Measurements from ENCODE around the gene PRPS1. TPM values are rescaled to one million over a fixed set of nuclear protein-coding genes. Genes with fewer than 3 reads are reported as not detected.
"Not testable (repeated sequence)": the region's sequence is repeated elsewhere in the genome, so short reads cannot be mapped to it uniquely, and the experiment has no call there.

PRPS1 gene
- total RNA-seq, 1 donor from 2014 or later, result 59.6 TPM

DNA sequence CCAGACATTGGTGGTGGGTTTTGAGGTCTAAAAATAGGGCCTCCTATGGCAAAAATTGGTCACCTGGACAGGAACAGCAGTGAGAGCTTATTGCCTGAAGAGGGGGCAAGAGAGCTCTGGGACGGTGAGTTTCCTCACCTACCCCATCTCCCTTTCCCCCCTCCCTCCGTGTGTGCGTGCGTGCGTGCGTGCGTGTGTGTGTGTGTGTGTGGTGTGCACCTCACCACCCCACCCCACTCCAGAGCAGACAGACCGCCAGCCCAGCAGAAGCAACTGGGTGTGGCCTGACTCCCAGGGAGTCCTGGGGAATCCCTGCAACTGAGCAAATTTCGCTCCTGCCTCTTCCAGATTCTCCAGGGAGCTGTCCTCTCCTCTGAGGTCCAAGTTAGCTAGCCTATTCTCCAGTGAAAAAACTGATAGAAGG is 44.7 kb downstream of the PRPS1 start:
- intact Hi-C loops (cut with micrococcal nuclease), result loop anchor here (1.0 to 5.0 kb wide), 5 partner anchors 44 to 418 kb away; partner anchors contain the start of genes ATG4A, MID2, NCBP2L and PRPS1

DNA sequence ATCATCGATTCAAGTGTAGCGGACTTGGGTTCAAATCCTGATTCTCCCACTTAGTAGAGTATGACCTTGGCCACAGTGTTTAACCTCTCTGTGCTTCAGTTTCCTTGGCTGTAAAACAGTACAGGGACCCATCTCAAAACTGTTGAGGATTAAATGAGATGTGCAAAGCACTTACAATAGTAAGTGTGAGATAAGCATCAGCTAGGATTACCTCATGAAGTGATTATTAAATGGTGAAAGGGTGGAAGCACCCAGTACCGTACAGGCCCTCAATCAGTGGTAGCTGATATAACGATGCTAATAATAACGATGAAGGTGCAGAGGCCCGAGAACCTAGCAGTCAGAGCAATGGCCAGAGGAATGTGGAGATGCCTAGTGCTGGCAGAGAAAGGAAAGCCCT is 45.1 kb downstream of the PRPS1 start:
- intact Hi-C loops (cut with micrococcal nuclease), result loop anchor here (1.0 to 5.0 kb wide), 5 partner anchors 44 to 417 kb away; partner anchors contain the start of genes ATG4A, MID2, NCBP2L and PRPS1

DNA sequence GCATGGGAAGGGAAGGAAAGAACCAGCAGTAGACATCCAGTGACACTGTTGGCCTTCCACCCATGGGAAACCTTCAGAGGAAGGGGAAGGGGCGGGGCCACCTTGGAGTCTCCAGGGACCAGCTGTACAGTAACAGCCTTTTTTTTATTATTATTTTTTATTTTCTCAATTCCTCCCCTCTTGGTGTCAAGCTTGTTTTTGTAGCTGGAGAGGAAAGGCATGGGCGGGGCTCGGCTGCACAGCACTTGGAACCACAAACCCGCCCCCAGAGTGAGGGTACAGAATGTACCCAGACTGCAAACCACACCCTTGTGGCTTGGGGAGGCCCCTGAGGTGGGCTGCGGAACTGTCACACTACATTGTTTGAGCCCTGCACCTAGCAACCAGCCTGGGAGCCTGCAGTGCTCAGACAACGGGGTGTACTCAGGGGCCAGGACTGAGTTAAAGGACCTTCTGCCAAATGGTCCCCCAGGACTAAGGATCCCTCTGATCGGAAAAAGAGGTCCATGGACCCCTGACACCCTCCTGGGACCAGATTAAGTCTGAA is 45.7 kb downstream of the PRPS1 start:
- intact Hi-C loops (cut with micrococcal nuclease), result loop anchor here (1.0 to 5.0 kb wide), 9 partner anchors 19 to 556 kb away; partner anchors contain the start of genes ATG4A, MID2, NCBP2L and PRPS1

DNA sequence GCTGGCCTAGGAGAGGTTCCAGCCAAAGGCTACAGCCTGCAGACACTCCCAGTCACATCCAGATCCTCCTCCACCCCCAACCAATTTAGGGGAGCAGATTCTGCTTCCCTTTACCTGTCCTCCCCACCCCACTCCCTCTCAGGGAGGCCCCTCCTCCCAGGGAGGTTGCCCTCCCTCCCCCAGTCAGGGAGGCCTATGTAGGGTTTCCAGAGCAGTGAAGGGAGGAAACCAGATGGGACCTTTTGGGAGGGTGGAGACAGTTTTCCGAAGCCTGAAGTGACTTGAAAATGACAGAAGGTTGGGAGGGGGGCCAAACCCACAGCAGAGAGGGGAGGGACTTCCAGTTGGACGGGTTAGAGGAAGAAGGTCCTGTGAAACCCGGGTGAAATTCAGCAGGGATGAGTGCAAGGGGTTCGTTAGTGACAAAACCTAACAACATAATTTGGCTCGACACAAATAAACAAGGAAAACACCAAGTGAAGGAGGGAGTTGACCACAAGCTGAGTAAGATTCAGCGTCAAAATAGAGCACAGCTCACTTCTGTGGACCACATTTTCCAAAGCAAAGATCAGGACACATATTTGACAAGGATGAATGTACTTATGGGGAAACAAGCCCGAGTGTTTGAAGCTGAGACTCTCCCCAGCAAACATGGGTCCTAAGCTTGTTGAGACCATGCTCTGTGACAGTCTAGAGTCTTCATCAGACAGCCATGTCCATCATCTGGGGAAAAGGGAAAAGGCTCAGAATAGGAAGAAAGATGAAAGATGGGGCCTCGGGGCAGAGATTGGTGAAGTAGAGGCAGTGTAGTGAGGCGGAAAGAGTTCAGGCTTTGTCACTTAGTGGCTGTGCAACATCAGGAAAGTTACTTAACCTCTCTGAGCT is 46.4 kb downstream of the PRPS1 start:
- intact Hi-C loops (cut with micrococcal nuclease), result loop anchor here (1.0 to 5.0 kb wide), 5 partner anchors 19 to 556 kb away; partner anchors contain the start of genes MID2 and RBM41

DNA sequence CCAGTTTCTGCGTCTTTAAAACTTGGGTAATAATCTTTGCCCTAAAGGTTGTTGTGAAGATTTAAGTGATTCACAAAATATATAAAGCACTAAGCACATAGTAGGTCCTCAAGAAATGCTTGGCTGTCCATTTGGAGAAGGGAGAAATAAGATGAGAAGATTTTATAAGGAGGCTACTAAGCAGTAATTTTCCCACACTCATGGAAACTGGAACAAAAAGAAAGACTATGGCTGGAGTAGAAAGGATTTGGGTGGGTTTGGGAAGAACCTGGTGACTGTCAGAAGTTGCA is 47.0 kb downstream of the PRPS1 start:
- intact Hi-C loops (cut with micrococcal nuclease), result no loop called here

DNA sequence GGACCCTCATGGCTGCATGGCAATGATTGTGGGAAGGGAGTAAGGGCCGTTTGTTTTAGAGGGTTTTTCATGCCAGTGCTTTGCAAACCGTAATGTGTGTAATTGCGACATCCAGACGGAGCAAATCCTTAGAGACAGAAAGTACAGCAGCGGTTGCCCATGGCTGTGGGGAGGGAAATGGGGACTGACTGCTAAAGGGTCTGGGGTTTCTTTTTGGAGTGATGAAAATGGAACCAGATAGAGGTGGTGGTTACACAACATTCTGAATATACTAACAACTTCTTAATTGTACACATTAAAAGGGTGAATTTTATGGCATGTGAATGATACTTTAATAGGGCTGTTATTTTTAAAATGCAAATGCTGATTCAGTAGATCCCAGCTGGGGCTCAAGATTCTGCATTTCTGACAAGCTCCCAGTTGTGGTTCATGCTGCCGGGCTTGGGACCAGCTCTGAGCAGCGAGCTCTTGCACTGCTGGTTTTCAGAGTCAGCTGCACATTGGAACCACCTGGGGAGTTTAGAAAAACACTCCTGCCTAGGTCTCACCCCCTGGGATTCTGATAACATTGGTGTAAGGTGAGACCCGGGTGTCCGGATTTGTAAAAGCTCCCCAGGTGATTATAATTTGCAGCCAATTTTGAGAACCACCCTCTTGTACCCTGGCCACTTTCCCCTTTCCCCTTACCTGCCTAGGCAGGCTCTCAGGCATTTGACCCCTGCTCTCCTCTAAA is 47.7 kb downstream of the PRPS1 start:
- intact Hi-C loops (cut with micrococcal nuclease), result no loop called here

DNA sequence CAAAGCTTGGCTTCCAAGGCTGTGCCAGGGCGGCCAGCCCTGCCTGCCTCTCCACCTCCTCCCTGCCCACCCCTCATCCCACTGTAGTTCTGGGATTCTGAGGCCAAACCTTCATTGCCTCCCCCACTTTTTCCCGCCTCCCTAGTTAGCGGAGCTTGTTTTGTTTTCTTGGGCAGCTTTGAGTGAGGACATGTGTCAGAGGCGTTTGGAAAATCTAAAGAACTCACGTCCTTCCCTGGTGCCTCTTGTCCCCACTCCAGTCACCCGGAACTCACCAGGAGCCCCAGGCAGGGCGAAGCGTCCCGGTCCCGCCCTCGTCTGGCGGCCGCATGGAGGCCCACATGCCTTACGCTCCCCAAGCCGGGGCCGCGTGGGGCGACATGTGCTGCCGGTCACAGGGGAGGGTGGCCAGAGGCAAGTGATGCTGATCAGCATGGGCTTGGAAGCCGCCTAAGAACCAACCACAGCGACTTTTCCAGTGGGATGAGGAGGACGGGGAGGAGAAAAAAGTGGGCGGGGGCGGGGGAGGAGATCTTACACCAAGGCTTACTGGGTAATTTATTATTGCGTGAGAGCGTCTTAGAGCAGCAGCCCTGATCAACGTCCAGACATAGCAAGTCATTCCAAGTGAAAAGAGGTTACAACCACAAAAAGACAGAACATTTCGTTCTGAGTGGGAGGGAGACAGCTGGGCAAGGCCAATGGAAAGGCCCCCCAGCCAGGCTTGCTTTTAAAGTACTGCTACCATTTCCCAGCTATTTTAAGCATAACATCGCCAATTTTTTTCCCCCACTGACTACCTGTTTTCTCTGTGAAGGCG is 48.5 kb downstream of the PRPS1 start:
- intact Hi-C loops (cut with micrococcal nuclease), result loop anchor here (1.0 kb wide), 1 partner anchor 416 kb away; no protein-coding TSS in a partner anchor

DNA sequence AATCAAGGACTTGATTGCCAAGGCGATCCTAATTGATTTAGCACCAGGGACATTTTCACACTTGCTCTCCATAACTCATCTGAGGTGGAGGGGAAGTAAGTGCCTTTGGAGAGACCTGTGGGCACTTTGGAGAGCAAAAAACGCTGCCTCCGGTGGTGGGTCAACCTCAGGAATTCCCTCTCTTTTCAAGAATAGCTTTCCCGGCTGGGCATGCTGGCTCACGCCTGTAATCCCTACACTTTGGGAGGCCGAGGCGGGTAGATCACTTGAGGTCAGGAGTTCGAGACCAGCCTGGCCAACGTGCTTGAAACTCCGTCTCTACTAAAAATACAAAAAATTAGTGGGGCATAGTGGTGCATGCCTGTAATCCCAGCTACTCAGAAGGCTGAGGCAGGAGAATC is 49.2 kb downstream of the PRPS1 start:
- intact Hi-C loops (cut with micrococcal nuclease), result loop anchor here (1.0 kb wide), 1 partner anchor 415 kb away; no protein-coding TSS in a partner anchor

DNA sequence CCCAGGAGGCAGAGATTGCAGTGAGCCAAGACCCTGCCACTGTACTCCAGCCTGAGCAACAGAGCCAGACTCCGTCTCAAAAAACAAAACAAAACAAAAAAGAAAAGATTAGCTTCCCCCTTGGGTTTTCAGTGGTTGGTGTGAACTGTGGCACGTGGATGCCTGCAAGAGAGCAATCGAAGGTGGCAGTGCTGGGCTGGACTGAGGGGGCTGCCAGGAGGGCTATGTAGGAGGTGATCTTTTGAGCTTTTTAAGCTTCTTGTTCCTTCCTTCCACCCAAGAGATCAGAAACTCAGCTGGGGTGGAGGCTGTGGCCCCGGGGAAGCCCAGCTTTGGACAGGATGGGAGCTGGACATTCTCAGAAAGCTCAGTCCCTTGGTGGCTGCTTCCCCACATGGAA is 49.6 kb downstream of the PRPS1 start:
- intact Hi-C loops (cut with micrococcal nuclease), result loop anchor here (1.0 kb wide), 1 partner anchor 414 kb away; no protein-coding TSS in a partner anchor

DNA sequence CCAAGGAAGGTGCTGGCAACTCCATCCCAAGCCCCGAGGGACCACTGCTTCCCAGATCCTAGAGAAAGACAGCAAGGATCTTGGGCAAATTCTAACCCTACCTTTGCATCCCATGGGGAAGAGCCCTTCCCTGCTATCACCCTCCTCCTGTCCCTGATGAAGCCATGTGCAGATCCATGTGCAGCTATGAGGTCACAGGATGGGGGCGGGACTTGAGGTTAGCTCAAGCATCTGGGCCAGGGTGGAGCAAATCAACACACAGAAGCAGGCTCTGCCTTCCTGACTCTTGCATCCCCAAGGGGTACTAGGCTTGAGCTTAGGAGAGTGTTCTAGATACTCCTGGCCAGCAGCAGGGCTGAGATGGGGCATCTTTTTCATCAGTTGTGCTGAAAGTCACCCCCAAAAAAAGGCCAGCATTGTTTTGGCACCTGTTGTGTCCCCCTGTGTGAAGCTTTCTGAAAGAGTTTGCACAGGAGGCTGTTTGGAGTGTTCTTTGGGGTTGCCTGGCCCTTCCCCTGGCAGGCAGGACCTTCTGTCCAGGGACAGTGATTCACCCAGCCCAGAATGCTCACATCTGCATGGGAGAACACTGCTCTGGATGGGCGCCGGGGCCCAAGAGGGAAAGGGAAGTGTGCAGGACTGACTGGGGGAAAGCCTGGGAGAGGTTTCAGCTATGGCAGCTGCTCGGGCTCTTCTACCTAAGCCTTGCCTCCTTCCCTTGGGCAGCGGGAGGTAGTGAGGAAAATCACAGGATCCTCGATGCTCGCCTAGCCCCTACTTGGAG is 50.8 kb downstream of the PRPS1 start:
- intact Hi-C loops (cut with micrococcal nuclease), result no loop called here

DNA sequence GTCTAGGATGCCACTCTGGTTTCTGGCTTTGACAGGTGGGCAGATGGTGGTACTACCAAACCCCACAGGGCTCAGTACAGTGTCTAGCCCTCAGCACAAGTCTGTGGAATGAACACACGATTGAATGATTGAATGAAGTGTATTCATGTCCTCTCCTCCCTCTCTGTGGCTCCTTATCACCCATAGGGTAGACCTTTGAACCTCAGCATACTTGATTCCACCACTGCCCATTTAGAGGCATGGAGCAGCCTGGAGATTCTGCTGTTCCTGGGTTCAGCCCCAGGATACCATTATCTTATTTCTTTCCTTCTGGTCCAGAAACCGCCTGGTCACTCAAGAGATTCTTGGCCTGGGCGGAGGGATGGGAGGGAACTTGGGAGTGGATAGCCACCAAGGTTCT is 53.9 kb downstream of the PRPS1 start:
- intact Hi-C loops (cut with micrococcal nuclease), result no loop called here

DNA sequence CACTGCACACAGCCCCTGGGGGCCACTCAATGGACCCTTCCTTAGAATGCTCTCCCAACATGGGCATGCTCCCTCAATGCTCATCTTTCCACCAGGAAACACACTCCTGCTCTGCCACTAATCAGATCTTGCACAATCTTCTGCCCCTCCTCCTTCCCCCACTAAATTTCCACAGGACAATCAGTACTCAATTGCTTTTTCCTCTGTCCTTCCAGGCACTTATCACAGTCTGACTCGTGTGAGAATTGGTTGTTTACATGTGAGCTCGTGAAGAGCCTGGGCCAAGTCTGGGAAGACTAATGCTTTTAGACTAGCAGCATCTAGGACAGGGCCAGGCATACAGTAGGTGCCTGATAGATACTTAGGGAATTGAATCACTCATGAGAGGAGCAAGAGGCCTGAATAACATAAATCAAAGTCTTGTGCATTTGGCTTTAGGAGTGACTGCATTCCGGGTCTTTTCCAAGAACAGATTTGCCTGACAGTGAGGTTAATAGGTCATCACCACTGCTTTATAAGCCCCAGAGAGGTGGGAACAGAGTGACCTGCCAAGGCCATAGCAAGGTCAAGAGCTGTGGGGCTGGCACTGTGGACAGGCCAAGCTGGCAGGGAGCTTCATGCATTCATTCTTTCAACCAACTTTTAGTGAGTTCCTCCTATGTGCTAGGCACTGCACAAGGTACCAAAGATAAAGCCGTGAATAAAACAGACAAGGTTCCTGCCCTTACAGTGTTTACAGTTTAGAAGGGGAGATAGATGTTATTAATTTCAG is 55.0 kb downstream of the PRPS1 start:
- intact Hi-C loops (cut with micrococcal nuclease), result no loop called here

DNA sequence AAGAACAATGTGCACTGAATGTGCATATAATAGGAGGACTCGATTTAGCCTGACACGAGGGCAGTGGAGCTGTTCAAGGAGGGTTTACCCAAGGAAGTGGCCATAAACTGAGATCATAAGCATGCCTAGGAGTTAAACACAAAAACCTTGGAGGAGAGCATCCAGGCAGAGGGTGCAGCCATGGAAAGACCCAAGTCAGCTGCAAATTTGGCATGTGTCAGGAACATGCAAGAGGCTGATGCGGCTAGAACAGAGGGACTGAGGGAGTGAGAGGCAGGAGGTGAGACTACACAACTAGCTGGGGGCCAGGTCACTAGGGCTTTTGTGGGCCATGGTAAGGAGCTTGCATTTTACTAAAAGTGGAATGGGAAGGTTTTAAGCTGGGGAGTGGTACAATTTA is 55.6 kb downstream of the PRPS1 start:
- intact Hi-C loops (cut with micrococcal nuclease), result no loop called here

DNA sequence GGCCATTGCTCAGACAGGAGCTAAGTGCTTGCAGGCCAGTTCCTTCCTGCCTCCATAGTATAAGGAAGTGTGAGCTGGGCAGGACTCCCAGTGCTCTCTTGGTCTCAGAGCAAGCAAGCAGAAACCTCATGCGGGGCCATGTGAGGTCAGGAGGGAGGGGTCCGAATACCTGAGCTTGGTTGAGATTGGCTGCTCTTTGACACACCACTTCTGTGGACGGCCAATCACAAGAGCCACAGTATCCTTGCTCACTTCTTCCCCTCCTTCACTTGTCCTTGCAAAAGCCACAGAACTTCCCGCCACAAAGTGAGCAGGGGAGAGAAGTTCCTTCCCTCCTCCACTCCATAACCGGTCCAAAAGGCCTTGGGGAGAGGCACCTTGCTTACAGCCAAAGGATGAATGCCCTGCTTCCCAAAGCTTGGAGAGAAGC is 56.7 kb downstream of the PRPS1 start:
- intact Hi-C loops (cut with micrococcal nuclease), result no loop called here

DNA sequence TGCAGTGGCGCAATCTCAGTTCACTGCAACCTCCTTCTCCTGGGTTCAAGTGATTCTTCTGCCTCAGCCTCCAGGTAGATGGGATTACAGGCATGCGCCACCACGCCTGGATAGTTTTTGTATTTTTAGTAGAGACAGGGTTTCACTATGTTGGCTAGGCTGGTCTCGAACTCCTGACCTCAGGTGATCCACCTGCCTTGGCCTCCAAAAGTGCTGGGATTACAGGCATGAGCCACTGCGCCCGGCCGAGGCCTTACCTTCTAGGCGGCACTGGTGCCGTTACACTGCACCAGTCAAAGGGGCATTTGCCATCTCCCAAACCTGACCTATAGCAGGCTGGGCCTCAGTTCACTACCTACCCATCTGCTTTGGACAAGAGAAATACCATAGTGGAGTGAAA is 57.3 kb downstream of the PRPS1 start:
- intact Hi-C loops (cut with micrococcal nuclease), result not testable (repeated sequence)

DNA sequence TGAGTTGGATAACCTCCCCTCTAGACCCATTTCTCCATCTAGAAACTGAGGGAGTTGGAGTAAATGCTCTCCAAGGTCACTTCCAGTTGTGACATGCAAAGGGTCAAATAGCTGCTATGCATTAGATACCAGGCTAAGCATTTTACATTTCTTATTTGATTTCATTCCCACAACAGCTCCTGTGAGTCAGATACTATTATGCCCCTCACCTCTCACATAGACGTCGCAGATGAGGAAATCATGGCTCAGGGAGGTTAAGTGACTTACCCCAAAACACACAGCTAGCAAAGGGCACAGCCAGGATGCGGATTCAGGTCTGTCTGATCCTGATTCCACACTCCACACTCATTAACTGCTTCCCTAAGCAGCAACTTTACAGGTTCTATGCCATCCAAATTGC is 57.7 kb downstream of the PRPS1 start:
- intact Hi-C loops (cut with micrococcal nuclease), result no loop called here

DNA sequence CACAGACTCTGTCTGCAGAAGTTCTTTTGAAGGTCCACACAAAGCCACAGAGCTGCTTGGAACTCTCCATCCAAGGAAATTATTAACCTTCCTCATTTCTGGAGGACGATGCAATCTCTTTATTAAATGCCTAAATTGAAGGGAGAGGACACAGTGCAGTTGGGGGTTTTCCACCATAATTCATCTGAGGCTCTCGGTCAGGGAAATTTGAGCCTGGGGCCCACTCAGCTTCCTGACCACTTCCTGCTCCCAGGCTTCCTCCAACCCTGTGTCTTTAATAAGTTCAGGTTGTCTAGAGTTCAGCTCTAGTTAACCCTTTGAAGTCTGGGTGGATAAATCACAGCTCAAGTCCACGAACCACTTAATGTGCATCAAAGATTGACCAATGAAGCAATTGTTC is 58.5 kb downstream of the PRPS1 start:
- intact Hi-C loops (cut with micrococcal nuclease), result no loop called here

DNA sequence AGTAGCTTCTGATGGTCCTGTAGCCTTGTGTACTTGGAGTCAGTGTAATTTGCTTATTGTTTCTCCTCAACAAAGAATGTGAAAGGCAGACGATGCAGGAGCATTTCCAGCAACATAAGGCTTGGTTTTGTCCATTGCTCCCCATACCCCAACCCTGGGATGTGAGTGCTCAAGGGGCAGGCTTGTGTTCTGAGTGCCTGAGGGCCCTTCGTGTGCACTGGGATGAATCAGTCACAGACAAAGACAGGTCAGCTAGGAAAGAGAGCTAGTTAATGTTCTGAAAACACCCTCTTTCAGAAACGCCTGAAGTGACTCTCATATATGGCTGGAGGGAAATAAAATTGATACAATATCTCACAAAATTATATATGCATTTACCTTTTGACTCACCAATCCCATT is 59.1 kb downstream of the PRPS1 start:
- intact Hi-C loops (cut with micrococcal nuclease), result no loop called here

DNA sequence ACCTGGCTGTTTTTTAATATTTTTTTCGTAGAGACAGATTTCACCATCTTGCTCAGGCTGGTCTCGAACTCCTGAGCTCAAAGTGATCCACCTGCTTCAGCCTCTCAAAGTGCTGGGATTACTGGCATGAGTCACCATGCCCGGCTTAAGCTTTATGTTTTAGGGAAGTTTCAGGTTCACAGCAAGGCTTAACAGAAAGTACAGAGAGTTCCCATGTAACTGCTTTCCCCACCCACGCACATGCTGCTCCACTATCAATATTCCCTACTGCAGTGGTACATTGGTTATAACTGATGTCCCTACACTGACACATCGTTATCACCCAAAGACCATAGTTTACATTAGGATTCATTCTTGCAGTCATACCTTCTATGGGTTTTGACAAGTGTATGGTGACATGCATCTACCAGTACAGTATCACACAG is 62.7 kb downstream of the PRPS1 start:
- intact Hi-C loops (cut with micrococcal nuclease), result no loop called here
